GM12878 (cell line): ENCODE results near the gene PPP1CC. TPM values are rescaled to one million over a fixed set of nuclear protein-coding genes. Genes with fewer than 3 reads are reported as not detected.
A peak's percentile ranks its signal among the peaks of the same experiment; 100 is the strongest.

ENCODE experiments used
- BCL11A ChIP-seq: IDR thresholded peaks from 2 replicates; pipeline ENCODE4 v1.6.1; 2011; ENCODE audit warnings: low read depth, low read length
- BHLHE40 ChIP-seq, 2 experiments: fragments of 450-650 bp in 1 of 2; IDR thresholded peaks; 2 replicates each; pipeline ENCODE4 v1.6.1; 2011 to 2017; ENCODE audit warnings: low read depth in 2 of 2, borderline replicate concordance in 1 of 2, improper control_type of control experiment in 1 of 2, low read length in 1 of 2, mild to moderate bottlenecking in 1 of 2
- CBX5 ChIP-seq: sonication (generic); IDR thresholded peaks from 2 replicates; pipeline ENCODE4 v1.6.1; 2016; ENCODE audit warnings: low read depth, moderate library complexity, mild to moderate bottlenecking, inconsistent platforms
- CHD1 ChIP-seq: IDR thresholded peaks from 2 replicates; pipeline ENCODE4 v1.6.1; 2012; ENCODE audit warnings: low read depth, low read length, improper control_type of control experiment
- EGR1 ChIP-seq, 2 experiments: IDR thresholded peaks; 1 replicate in 1 of 2; 2 replicates in 1 of 2; pipeline ENCODE4 v1.6.1; 2011 to 2012; ENCODE audit warnings: low read depth in 2 of 2, low read length in 2 of 2, borderline replicate concordance in 1 of 2, mild to moderate bottlenecking in 1 of 2, moderate library complexity in 1 of 2
- EZH2 ChIP-seq: IDR thresholded peaks from 2 replicates; pipeline ENCODE4 v1.6.1; 2012; ENCODE audit warnings: low read depth, mild to moderate bottlenecking, control low read depth, inconsistent platforms, low read length, borderline replicate concordance; ENCODE audit not compliant: control insufficient read depth
- GABPA ChIP-seq: IDR thresholded peaks from 2 replicates; pipeline ENCODE4 v1.6.1; 2014; ENCODE audit warnings: antibody characterized with exemption, low read depth, mild to moderate bottlenecking, inconsistent platforms
- GATAD2B ChIP-seq: fragments of 450-650 bp; conservative IDR thresholded peaks from 2 replicates; pipeline ENCODE4 v1.6.1; 2017; ENCODE audit warnings: low read depth, mild to moderate bottlenecking, moderate library complexity
- KAT2A ChIP-seq: conservative IDR thresholded peaks from 2 replicates; pipeline ENCODE4 v1.6.1; 2011; ENCODE audit warnings: low read depth, low read length; ENCODE audit not compliant: control insufficient read depth
- KLF5 ChIP-seq: fragments of 450-650 bp; IDR thresholded peaks from 2 replicates; pipeline ENCODE4 v1.6.1; 2014; ENCODE audit warnings: mild to moderate bottlenecking; ENCODE audit not compliant: partially characterized antibody
- MEF2B ChIP-seq: fragments of 450-650 bp; IDR thresholded peaks from 2 replicates; pipeline ENCODE4 v1.6.1; 2018; ENCODE audit warnings: mild to moderate bottlenecking, moderate library complexity; ENCODE audit not compliant: partially characterized antibody, poor library complexity, severe bottlenecking
- NR2F1 ChIP-seq: fragments of 450-650 bp; conservative IDR thresholded peaks from 2 replicates; pipeline ENCODE4 v1.6.1; 2017; ENCODE audit warnings: mild to moderate bottlenecking
- PAX8 ChIP-seq: fragments of 450-650 bp; IDR thresholded peaks from 2 replicates; pipeline ENCODE4 v1.6.1; 2017; ENCODE audit warnings: mild to moderate bottlenecking, moderate library complexity
- SIX5 ChIP-seq: IDR thresholded peaks from 2 replicates; pipeline ENCODE4 v1.6.1; 2011; ENCODE audit warnings: mild to moderate bottlenecking, low read depth, low read length, moderate library complexity; ENCODE audit not compliant: severe bottlenecking
- SP1 ChIP-seq: IDR thresholded peaks from one replicate; pipeline ENCODE4 v1.6.1; 2011; ENCODE audit warnings: low read depth, low read length
- ZNF217 ChIP-seq: fragments of 450-650 bp; IDR thresholded peaks from 2 replicates; pipeline ENCODE4 v1.6.1; 2017; ENCODE audit warnings: antibody characterized with exemption, mild to moderate bottlenecking
- ZNF622 ChIP-seq: fragments of 450-650 bp; IDR thresholded peaks from 2 replicates; pipeline ENCODE4 v1.6.1; 2017; ENCODE audit warnings: mild to moderate bottlenecking, inconsistent platforms
- polyA plus RNA-seq, 11 experiments: library from polyadenylated mRNA; depleted of rRNA in 4 of 11; unstranded in 6 of 11; stranded (reverse) in 5 of 11; fragments of >200 nt; fragmentation: Nextera tagmentation in 4 of 11; fragmentation: Illumina TruSeq in 1 of 11; extraction: Ambion mirVana in 4 of 11; extraction: Trizol in 1 of 11; gene quantifications; 1 replicate in 1 of 11; 2 replicates in 10 of 11; pipeline versions ENCODE4 v1.2.1 to v1.2.3, GENCODE V29; 2011 to 2016; ENCODE audit warnings: inconsistent platforms in 2 of 11, missing spikeins in 2 of 11, low read depth in 1 of 11
- total RNA-seq, 4 experiments: library from RNA; depleted of rRNA in 3 of 4; stranded (reverse); fragments of >200 nt in 3 of 4; fragmentation: Illumina TruSeq in 1 of 4; extraction: Trizol in 1 of 4; gene quantifications; 2 replicates each; pipeline versions ENCODE4 v1.2.1 to v1.2.3, GENCODE V29; 2013 to 2021
- TF ChIP-seq, protein P1 (sequence below): IDR thresholded peaks from 2 replicates; pipeline ENCODE4 v1.6.1; 2011; ENCODE audit warnings: borderline replicate concordance, low read depth, mild to moderate bottlenecking, moderate library complexity, low read length; ENCODE audit not compliant: insufficient read depth, poor library complexity, severe bottlenecking
- TF ChIP-seq, protein P2 (sequence below): fragments of 450-650 bp; IDR thresholded peaks from 2 replicates; pipeline ENCODE4 v1.6.1; 2017; ENCODE audit warnings: antibody characterized with exemption, mild to moderate bottlenecking, moderate library complexity
- TF ChIP-seq, protein P3 (sequence below): fragments of 450-650 bp; conservative IDR thresholded peaks from 2 replicates; pipeline ENCODE4 v1.6.1; 2017; ENCODE audit warnings: mild to moderate bottlenecking, moderate library complexity
- TF ChIP-seq, protein P4 (sequence below): fragments of 450-650 bp; IDR thresholded peaks from 2 replicates; pipeline ENCODE4 v1.6.1; 2016; ENCODE audit warnings: mild to moderate bottlenecking

The PPP1CC gene
- total and polyA plus RNA-seq, 10 of the 15 experiments (the other 5 are each of a cell fraction or from before 2014, with no cell fraction given), result 64.4 to 279 (median 157) TPM

DNA sequence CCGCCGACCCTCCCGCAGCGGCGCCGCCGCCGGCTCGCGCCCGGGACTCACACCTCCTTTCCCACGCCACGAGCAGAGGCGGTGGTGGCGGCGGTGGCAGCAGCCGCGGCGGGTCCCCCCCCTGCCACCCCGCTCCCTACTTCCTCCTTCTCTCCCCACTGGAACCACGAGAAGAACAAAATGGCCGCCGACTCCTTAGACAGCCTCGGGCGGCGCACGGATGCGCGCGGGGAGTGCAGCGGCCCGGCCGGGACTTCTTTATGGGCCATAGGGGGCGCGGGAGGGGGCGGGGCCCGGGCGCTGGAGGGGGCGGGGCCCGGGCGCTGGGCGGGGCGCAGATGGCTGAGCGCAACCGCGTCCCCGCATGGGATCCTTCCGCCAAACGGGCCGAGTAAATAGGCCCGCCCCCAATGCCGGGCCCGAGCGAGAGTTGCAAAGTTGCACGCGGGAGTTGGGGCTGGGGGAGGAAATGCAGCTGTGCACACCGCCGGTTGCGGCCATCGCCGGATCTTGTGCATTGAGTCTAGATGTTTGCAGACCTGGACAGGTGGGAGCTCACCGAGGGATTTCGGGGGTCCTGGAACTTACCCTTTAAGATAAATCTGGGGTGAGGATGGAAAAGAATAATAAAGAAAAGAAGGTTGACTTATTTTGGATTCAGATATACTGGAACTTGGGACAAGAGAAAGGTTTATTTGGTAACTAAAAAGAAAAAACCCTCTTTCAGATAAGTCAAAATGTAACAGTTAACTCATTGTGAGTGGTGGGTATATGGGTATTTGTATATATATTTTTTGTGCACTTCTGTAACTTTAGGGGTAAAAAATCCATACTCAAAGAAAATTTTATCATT is at the start of gene PPP1CC (continued):
- TF ChIP-seq, protein P1, sequence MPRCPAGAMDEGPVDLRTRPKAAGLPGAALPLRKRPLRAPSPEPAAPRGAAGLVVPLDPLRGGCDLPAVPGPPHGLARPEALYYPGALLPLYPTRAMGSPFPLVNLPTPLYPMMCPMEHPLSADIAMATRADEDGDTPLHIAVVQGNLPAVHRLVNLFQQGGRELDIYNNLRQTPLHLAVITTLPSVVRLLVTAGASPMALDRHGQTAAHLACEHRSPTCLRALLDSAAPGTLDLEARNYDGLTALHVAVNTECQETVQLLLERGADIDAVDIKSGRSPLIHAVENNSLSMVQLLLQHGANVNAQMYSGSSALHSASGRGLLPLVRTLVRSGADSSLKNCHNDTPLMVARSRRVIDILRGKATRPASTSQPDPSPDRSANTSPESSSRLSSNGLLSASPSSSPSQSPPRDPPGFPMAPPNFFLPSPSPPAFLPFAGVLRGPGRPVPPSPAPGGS, result no peak
- TF ChIP-seq CBX5 (peak; percentile 57; the same call in 1 of the 2 replicates), BHLHE40 (IDR thresholded peaks at IDR 0.05; ENCODE audit: borderline replicate concordance in 1 of 2, low read depth in 2 of 2, low read length in 1 of 2) (peak in 1 of 2 experiments; percentile 56; a peak in 1 of 4 replicates), KAT2A (no peak), BCL11A (no peak), GATAD2B (no peak; the same call in 1 of the 2 replicates), ZNF622 (no peak), GABPA (no peak), SP1 (peak; percentile 67), SIX5 (no peak), EGR1 (IDR thresholded peaks at IDR 0.05; ENCODE audit: borderline replicate concordance in 1 of 2, low read depth in 2 of 2, low read length in 2 of 2) (peak in 1 of 2 experiments; percentile 54; a peak in 1 of 3 replicates), MEF2B (no peak), KLF5 (no peak), EZH2 (no peak), NR2F1 (0 out of 2 replicates have a peak, but pooled peaks have one; percentile 14), ZNF217 (no peak), PAX8 (no peak), CHD1 (peak; percentile 12)
- TF ChIP-seq, protein P2, sequence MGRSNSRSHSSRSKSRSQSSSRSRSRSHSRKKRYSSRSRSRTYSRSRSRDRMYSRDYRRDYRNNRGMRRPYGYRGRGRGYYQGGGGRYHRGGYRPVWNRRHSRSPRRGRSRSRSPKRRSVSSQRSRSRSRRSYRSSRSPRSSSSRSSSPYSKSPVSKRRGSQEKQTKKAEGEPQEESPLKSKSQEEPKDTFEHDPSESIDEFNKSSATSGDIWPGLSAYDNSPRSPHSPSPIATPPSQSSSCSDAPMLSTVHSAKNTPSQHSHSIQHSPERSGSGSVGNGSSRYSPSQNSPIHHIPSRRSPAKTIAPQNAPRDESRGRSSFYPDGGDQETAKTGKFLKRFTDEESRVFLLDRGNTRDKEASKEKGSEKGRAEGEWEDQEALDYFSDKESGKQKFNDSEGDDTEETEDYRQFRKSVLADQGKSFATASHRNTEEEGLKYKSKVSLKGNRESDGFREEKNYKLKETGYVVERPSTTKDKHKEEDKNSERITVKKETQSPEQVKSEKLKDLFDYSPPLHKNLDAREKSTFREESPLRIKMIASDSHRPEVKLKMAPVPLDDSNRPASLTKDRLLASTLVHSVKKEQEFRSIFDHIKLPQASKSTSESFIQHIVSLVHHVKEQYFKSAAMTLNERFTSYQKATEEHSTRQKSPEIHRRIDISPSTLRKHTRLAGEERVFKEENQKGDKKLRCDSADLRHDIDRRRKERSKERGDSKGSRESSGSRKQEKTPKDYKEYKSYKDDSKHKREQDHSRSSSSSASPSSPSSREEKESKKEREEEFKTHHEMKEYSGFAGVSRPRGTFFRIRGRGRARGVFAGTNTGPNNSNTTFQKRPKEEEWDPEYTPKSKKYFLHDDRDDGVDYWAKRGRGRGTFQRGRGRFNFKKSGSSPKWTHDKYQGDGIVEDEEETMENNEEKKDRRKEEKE, result no peak
- TF ChIP-seq, protein P3, sequence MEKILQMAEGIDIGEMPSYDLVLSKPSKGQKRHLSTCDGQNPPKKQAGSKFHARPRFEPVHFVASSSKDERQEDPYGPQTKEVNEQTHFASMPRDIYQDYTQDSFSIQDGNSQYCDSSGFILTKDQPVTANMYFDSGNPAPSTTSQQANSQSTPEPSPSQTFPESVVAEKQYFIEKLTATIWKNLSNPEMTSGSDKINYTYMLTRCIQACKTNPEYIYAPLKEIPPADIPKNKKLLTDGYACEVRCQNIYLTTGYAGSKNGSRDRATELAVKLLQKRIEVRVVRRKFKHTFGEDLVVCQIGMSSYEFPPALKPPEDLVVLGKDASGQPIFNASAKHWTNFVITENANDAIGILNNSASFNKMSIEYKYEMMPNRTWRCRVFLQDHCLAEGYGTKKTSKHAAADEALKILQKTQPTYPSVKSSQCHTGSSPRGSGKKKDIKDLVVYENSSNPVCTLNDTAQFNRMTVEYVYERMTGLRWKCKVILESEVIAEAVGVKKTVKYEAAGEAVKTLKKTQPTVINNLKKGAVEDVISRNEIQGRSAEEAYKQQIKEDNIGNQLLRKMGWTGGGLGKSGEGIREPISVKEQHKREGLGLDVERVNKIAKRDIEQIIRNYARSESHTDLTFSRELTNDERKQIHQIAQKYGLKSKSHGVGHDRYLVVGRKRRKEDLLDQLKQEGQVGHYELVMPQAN, result peak; percentile 56; the same call in 1 of the 2 replicates
- TF ChIP-seq, protein P4, sequence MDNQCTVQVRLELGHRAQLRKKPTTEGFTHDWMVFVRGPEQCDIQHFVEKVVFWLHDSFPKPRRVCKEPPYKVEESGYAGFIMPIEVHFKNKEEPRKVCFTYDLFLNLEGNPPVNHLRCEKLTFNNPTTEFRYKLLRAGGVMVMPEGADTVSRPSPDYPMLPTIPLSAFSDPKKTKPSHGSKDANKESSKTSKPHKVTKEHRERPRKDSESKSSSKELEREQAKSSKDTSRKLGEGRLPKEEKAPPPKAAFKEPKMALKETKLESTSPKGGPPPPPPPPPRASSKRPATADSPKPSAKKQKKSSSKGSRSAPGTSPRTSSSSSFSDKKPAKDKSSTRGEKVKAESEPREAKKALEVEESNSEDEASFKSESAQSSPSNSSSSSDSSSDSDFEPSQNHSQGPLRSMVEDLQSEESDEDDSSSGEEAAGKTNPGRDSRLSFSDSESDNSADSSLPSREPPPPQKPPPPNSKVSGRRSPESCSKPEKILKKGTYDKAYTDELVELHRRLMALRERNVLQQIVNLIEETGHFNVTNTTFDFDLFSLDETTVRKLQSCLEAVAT, result peak; percentile 66; the same call in 1 of the 2 replicates
